DND-41 (cell line): Measurements from ENCODE around the gene PRKCZ.

Experiments
- CTCF ChIP-seq: IDR thresholded peaks from 2 replicates; pipeline ENCODE4 v1.5.1; 2012; ENCODE audit warnings: borderline replicate concordance, low read length, moderate library complexity, mild to moderate bottlenecking; ENCODE audit not compliant: poor library complexity, severe bottlenecking; ENCODE audit errors: extremely low read depth
- EZH2 ChIP-seq: IDR thresholded peaks from 3 replicates; pipeline ENCODE4 v1.6.1; 2012; ENCODE audit warnings: borderline replicate concordance, low read depth, mild to moderate bottlenecking, moderate library complexity, low read length, inconsistent platforms; ENCODE audit not compliant: severe bottlenecking

GRCh38 chr1:2084306-2084705, 34.1 kb downstream of the PRKCZ start:
- TF ChIP-seq CTCF = no peak
- TF ChIP-seq EZH2 = no peak
